RWPE1 (cell line): Measurements from ENCODE around the gene FAM78B.

Experiments
- CTCF ChIA-PET: fragments of 350-600 bp; sonication (Branson Sonifier 250); formaldehyde crosslinking; extraction: SDS; loops from one replicate; lab custom pipeline; 2021; lab: Yijun Ruan, JAX
- POLR2A ChIA-PET: fragments of 400-600 bp; formaldehyde crosslinking; extraction: SDS; loops from one replicate; lab custom pipeline; 2020; ENCODE audit warnings: antibody characterized with exemption; ENCODE audit not compliant: low non-redundant PET; lab: Yijun Ruan, JAX
- DNase-seq: peaks from one replicate; pipeline ENCODE4 v3.0.0; 2012; ENCODE audit warnings: low spot score
- H3K27ac ChIP-seq: fragments of 450-650 bp; 2 replicates; pipeline ENCODE4 v1.5.1; 2017
- TF ChIP-seq, protein P1 (sequence below): fragments of 450-650 bp; conservative IDR thresholded peaks from 2 replicates; pipeline ENCODE4 v1.5.1; 2017; ENCODE audit warnings: low read depth, mild to moderate bottlenecking

FAM78B gene

DNA sequence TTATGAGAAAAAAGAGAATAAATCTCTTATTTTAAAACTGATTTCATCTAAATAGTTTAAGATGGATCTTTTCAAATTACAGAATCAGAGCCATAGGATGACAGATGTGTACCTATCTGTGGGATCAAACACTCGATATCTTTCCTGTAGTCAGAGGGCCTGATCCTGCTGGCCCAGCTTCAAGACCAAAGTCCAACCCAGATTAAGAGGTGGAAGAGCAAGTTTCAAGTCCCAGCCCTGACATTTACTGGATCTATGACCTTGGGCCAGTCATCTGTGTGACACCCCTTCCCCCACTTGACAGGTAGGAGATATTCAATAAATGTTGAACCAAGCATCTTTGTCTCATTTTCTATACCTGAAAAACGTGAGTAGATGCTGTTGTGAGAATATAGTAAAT lies 140.7 kb downstream of the FAM78B start:
- POLR2A ChIA-PET, result no interaction called here
- DNase-seq, result no peak
- no peak overlapping the region for H3K27ac ChIP-seq
- TF ChIP-seq, protein P1, sequence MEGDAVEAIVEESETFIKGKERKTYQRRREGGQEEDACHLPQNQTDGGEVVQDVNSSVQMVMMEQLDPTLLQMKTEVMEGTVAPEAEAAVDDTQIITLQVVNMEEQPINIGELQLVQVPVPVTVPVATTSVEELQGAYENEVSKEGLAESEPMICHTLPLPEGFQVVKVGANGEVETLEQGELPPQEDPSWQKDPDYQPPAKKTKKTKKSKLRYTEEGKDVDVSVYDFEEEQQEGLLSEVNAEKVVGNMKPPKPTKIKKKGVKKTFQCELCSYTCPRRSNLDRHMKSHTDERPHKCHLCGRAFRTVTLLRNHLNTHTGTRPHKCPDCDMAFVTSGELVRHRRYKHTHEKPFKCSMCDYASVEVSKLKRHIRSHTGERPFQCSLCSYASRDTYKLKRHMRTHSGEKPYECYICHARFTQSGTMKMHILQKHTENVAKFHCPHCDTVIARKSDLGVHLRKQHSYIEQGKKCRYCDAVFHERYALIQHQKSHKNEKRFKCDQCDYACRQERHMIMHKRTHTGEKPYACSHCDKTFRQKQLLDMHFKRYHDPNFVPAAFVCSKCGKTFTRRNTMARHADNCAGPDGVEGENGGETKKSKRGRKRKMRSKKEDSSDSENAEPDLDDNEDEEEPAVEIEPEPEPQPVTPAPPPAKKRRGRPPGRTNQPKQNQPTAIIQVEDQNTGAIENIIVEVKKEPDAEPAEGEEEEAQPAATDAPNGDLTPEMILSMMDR, result no peak
- CTCF ChIA-PET, result no interaction called here

DNA sequence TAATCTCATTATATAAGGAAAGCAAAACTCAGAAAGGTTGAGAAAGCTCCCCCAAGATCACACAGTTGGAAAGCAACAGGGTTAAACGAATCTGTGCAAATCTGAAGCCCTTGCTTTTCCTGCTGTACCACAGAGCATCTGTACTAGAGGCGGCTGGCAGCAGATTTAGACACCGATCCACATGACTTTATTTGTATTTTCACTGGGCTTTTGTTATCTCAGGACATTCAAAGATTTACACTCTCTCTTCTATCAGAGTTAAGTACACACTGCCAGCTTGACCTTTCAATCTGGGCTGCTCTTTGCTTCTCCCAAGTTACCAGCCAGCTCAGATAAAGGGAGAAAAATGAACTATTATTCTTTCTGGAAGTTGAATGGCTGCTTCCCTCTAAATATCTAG lies 146.6 kb downstream of the FAM78B start:
- ChIA-PET POLR2A (no interaction called here), CTCF (interaction anchor here (0.5 to 0.6 kb wide), 3 partner anchors 11 to 363 kb away, joined by 4 to 6 read pairs (median 5); no protein-coding TSS in a partner anchor)
- no peak overlapping the region for H3K27ac ChIP-seq

More for the DNA sequence above, 146.6 kb downstream of the FAM78B start:
- no peak for DNase-seq
- TF ChIP-seq, protein P1, result no peak
